DMS79 (cell line): ENCODE results near the gene RNLS.
"Not testable (repeated sequence)": the region's sequence is repeated elsewhere in the genome, so short reads cannot be mapped to it uniquely, and the experiment has no call there.

ENCODE experiments used
- DNase-seq: peaks from one replicate; lab custom pipeline; 2025; lab: John Stamatoyannopoulos, UW

Gene RNLS

GRCh38 chr10:88522715-88523114 lies 60.4 kb downstream of the RNLS start:
- no peak for DNase-seq

GRCh38 chr10:88521791-88522190 lies 61.3 kb downstream of the RNLS start:
- DNase-seq, result no peak

DNA sequence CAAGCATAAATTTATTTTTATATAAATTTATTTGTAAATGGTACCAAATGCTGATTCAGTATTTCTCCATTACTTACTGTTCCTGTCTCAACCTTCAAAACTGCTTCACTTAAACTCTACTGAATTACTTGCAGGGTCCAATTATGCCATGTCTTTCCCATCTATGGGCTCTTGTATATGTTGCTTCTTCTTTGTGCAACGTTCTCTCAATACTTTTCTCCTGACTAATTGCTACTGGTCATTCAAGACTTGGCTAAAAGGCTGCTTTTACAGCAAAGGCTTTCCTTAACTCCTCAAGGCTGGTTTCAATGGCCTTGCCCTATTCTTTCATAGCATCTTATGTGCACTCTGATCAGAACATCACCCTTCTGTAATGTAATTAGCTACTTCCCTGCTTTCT lies 67.9 kb downstream of the RNLS start:
- DNase-seq, result no peak

DNA sequence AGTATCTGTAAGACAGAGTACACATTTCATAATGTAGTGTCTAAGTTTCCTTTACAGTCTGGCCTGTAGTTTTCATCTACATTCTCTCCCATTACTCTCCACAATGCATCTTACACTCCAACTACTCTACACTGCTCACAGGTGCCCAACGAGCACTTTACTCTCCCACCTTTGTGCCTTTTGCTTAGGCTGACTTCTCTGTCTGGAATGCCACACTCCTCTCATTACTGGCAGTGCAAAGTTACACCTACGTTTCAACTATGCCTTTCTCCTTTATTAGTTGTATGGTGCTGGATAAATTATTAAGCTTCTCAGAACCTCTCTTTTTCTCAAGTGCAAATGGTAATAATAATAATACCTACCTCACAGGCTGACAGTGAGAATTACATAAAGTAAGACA lies 70.5 kb downstream of the RNLS start:
- DNase-seq, result no peak

GRCh38 chr10:88508796-88509195 lies 74.3 kb downstream of the RNLS start:
- DNase-seq, result no peak

- no peak for DNase-seq
Observed at GRCh38 chr10:88507826-88508453, 75.2 kb downstream of the RNLS start.

GRCh38 chr10:88507404-88507803 lies 75.7 kb downstream of the RNLS start:
- DNase-seq, result no peak

DNA sequence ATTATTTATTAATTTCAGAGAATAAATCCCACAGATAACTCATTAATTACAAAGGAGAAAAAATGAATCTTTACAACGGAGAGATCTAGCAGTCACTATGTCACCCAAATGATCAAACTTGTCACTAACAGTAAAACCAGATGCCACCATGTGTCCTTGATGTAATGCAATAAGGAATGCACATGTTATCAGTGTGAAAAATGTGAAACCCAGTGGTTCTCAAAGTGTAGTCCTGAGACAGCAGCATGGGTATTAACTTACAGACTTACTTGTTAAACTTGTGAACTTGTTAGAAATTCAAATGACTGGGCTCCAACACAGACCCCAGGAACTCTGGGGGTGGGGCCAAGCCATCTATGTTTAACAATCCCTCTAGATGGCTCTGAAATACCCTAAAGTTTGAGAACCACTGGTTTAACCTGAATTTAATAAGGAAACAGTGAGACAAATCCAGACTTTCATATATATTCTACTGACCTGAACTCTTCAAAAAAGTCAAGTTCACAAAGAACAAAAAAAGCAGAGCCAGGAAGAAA lies 77.4 kb downstream of the RNLS start:
- no peak for DNase-seq

- DNase-seq, result no peak
Observed at GRCh38 chr10:88505265-88505664, 77.9 kb downstream of the RNLS start.

DNA sequence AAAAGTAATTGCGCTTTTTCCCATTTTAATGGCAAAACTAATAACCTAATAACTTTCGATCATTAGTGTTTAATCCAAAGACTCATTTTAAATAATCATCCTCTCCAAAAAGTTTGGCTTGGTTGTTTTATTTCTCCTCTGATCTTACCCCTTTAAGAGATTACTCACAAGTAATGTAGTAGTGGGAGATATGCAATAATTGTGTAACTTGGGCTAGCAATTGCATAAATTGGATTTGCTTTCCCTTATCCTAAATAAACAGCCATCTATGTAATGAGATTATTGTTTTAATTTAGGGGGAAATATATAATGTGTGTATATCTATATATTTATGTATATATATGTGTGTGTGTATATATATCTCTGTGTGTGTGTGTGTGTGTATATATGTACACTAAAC lies 82.5 kb downstream of the RNLS start:
- DNase-seq, result no peak

DNA sequence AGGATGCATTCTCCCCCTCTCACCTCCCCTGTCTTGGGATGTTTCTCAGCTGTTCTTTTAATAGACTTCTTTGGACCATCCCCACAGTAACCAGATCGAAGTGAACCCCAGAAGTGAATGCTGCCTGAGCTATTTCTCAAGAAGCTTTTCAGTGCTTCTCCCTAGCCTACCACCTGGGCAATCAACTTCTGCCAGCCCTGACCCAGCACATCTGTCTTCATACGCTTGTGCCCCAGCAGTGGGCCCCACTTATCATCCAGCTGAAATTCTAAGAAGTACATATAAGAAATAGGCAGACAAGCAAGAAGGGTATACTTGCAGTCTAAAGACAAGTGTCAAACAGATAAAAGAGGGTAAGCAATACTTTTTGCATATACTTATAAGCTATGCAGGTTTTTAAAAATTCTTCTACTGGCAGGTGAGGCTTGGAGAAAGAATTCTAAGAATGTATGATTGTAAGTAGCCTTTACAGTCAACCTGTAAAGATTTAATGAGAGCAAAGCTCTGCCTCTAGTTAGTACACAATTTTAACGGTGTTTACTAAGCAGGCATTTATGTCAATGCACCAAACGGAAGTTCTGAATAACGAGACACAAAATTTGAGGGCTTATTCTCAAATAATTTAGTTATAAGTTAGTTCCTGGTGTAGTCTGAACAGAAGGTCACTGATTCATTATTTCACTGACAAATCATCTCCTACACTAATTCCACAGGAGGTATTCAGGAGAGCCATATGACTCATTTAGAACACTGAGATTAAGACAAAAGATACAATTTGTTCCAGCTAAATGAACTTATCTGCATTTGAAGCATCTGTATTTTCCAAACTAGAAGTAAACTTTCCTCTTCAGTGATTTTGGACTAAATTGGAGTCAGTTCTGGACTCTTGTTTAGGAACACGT lies 83.3 kb downstream of the RNLS start:
- no peak for DNase-seq

DNA sequence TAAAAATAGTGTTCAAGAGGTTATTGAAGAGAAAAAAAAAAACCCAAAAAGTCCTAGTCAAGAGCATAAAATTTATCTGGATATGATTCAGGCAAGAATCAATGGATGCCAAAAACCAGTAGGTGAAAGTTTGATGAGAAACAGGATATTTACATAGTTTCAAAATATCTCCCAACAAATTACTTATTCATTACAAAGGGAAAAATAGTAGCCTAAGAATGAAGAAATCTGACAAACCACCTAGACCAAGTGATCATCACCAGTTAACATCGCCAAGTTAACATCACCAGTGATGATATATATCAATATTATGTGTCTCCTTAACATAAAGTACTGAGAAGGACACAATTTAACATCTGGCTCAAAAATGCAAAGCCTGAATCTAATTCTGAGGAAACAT lies 85.2 kb downstream of the RNLS start:
- DNase-seq, result no peak

DNA sequence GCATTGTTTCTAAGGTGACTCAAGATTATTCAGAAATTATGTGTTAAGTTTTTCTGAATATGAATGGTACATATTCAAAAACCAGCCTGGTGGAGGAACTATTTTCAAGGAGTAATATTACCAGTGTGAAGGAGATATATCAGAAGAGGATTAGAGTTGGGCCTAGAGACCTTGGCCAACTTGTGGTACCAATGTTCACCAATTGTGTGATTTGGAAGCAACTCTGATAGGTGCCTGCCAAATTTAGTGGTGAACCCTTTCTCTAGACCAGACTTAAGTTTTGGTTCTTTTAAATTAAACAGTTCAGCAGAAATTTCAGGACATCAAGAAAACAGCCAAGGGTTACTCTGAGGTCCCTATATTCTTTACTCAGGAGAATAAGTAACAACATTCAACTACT lies 88.6 kb downstream of the RNLS start:
- no peak for DNase-seq

DNA sequence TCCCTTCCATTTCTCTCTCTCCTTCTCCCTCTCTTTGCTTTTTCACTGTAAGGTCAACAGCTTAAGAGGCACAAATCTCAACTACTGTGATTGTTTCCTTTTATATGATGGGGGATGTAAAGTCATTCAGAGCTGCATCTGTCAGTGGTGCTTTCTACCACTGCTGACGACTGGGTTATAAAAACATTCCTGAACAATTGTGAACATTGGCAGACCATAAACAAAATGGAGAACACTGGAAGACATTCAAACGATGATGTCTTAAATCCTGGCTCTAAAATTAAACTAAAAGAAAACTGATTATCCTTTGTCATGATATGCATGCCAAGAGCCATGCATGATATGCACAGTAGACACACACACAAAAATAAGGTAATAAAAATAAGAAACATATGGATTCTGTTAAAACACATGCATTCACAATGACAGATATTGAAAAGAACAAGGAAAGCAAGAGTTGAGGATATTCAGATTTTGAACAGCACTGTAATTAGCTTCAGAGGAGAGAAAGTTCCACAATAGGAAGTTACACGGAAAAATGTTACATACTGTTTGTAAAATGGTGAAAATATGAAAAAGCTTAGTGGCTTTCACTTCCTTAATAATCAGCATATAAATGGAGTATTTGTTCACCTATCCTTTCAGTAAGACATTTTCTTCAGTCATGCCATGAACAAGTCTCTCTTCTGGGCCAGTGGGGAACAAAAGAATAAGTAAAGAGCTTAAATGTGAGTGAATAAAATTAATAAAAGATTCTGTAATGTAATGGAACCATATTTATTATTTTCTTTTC lies 89.2 kb downstream of the RNLS start:
- no peak for DNase-seq

GRCh38 chr10:88491314-88491713 lies 91.8 kb downstream of the RNLS start:
- DNase-seq, result no peak

DNA sequence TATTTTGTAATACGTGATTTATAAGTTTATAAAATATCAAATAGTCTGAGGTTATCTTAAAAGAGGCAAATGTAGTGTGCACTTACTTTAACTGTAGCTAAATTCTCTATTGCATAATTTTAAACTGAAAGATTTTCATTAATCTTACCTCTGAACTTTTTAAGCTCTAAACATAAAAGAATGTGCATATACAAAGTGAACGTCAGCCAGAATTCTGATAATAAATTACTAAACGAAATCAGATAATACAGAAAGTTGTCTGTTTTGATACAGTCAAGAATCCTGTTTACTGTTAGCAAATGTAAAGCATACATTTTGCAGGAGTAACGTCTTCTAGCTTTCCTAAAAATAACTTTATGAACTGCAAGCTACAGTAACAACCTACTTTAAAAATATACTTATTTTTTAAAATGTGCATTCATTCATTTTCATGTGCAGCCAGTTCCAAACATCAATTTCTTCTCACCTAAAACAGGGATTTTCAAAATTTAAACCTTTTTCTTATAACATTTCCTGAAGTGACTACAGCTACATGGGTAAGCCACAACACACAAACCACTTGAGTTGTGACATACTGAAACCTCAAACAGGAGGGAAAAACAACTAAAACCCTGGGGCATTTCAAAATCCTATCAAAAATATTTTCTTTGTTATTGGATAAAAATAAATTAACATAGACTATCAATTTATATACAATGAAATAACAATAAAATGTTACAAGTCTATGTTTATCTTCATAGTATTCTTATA lies 92.7 kb downstream of the RNLS start:
- no peak for DNase-seq

GRCh38 chr10:88489107-88489506 lies 94.0 kb downstream of the RNLS start:
- DNase-seq, result no peak

DNA sequence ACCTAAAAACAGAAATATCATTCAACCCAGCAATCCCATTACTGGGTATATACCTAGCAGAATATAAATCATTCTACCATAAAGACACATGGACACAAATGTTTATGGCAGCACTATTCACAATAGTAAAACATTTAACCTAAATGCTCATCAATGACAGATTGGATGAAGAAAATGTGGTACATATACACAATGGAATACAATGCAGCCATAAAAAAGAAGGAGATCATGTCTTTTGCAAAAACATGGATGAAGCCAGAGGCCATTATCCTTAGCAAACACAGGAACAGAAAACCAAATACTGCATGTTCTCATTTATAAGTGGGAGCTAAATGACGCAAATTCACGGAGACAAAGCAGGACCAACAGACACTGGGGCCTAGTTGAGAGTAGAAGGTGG lies 96.3 kb downstream of the RNLS start:
- DNase-seq, result not testable (repeated sequence)

DNA sequence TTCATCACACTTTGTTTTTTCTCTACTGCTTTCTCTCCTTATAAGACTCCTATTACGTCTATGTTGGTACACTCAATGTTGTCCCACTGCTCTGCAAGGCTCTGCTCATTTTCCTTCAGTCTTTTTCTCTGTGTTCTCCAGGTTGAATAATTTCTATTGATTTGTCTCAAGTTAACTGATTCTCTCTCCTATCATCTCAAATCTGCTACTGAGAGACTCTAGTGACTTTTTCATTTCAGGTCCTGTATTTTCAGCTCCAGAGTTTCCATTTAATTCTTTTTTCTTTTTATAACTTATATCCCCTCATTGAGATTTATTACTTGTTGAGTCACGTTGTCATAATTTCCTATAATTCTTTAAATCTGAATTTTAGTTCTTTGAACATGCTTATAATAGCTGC lies 100.9 kb downstream of the RNLS start:
- no peak for DNase-seq

GRCh38 chr10:88478256-88478655 lies 104.9 kb downstream of the RNLS start:
- no peak for DNase-seq

- DNase-seq, result no peak
Observed at GRCh38 chr10:88477343-88478085, 105.6 kb downstream of the RNLS start.
